Measurements from ENCODE around the gene FAM120B. TPM values are rescaled to one million over a fixed set of nuclear protein-coding genes. Genes with fewer than 3 reads are reported as not detected.
A peak's percentile ranks its signal among the peaks of the same experiment; 100 is the strongest.

The FAM120B gene
- total and polyA plus RNA-seq, 4 experiments from 2014 or later, result 22.7 to 48.6 (median 40.1) TPM

- H3K9me3 Mint-ChIP-seq, result no peaks in the 10 kb centered on the region
- peaks cover 13 to 18% of the 10 kb centered on the region in 2 donors for H3K27me3 Mint-ChIP-seq
- H3K36me3 ChIP-seq (ENCODE audit: insufficient read depth, low read length), result no peaks in the 10 kb centered on the region
- peaks cover 13 to 29% (median 20%) of the 10 kb centered on the region in 4 donors for H3K4me1 Mint-ChIP-seq
- ChIA-PET CTCF (ENCODE audit: partially characterized antibody) (no interaction called here), POLR2A (ENCODE audit: partially characterized antibody) (no interaction called here)
- peaks cover 17% of the 10 kb centered on the region for H3K27me3 ChIP-seq (ENCODE audit: insufficient read depth, low read length)
- no peak overlapping the region for H3K4me3 ChIP-seq (ENCODE audit: low read length in 2 of 2)
- H3K27ac ChIP-seq (ENCODE audit: low read depth, low read length), result no peak overlapping the region
- DNase-seq, result peak in 1 of 5 donors; percentile 18
- no peaks in the 10 kb centered on the region for H3K36me3 Mint-ChIP-seq
- H3K9me3 ChIP-seq (ENCODE audit: control insufficient read depth in 1 of 2, low read length in 2 of 2), result no peaks in the 10 kb centered on the region
- no peak overlapping the region for H3K4me3 Mint-ChIP-seq
- no peak overlapping the region for H3K27ac Mint-ChIP-seq
- peaks cover 19% of the 10 kb centered on the region for H3K4me1 ChIP-seq (ENCODE audit: insufficient read depth, low read length)
- intact Hi-C loops (cut with micrococcal nuclease), result no loop called here
Measured at GRCh38 chr6:170283212-170284081, 23.1 kb upstream of the FAM120B start.

GRCh38 chr6:170284126-170284773 is 22.3 kb upstream of the FAM120B start:
- peaks cover 0 to 2% of the 10 kb centered on the region in 2 donors for H3K36me3 Mint-ChIP-seq
- intact Hi-C loops (cut with micrococcal nuclease), result no loop called here
- Histone ChIP-seq H3K36me3 (ENCODE audit: insufficient read depth, low read length) (no peaks in the 10 kb centered on the region), H3K27ac (ENCODE audit: low read depth, low read length) (no peak overlapping the region), H3K9me3 (ENCODE audit: control insufficient read depth in 1 of 2, low read length in 2 of 2) (no peaks in the 10 kb centered on the region), H3K4me3 (ENCODE audit: low read length in 2 of 2) (no peak overlapping the region), H3K27me3 (ENCODE audit: insufficient read depth, low read length) (peaks cover 23% of the 10 kb centered on the region), H3K4me1 (ENCODE audit: insufficient read depth, low read length) (peaks cover 16% of the 10 kb centered on the region)
- H3K4me1 Mint-ChIP-seq, result peaks cover 11 to 28% (median 18%) of the 10 kb centered on the region in 4 donors
- no peak overlapping the region for H3K4me3 Mint-ChIP-seq
- peaks cover 17 to 24% of the 10 kb centered on the region in 2 donors for H3K27me3 Mint-ChIP-seq
- POLR2A ChIA-PET (ENCODE audit: partially characterized antibody), result no interaction called here
- H3K27ac Mint-ChIP-seq, result no peak overlapping the region
- CTCF ChIA-PET (ENCODE audit: partially characterized antibody), result no interaction called here
- H3K9me3 Mint-ChIP-seq, result no peaks in the 10 kb centered on the region
- peak in 1 of 5 donors; percentile 25 for DNase-seq

DNA sequence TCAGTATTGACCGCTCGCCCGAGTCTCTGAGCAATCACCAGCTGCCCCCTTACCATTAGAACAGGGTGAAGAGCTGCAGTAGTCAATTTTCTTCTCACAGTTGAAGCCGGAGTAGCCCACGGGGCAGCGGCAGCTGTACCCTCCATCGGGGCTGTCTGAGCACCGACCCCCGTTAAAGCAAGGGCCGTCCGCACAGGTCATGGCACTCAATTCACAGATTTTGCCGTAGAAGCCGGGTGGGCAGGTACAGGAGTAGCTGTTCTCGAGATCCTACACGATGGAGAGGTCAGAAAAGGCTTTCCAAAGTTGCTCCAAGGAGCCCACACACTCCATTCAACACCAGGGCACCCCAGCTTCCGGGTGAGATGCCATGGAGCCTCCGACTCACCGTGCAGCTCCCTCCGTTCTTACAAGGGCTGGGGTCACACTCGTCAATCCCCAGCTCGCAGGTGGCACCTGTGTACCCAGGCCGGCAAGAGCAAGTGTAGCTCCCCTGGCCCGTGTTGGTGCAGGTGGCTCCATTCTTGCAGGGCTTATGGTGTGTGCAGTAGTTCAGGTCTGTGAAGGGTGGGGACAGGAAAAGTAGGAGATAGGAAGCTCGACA is 21.6 kb upstream of the FAM120B start:
- no peak overlapping the region for H3K4me3 ChIP-seq (ENCODE audit: low read length in 2 of 2)
- POLR2A ChIA-PET (ENCODE audit: partially characterized antibody), result interaction anchor here (1.8 kb wide), 1 partner anchor 13 kb away, joined by 9 read pairs; no protein-coding TSS in a partner anchor

DNA sequence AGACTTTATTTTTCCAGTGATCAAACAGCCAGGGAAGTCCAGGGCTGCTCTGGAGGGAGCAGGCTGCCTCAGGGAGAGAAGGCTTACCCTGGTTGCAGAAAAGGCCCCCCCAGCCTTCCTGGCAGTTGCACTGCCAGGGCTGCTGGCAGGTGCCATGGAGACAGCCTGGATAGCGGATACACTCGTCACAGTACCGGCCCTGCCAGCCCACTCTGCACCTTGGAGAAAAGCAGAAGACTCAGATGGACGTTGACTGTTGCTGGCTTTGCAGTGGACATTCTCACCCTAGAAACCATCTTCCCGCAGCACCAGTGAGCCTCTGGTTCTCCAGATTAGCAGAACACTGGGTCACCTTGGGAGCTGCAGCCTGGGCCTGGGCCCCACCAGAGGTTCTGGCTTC is 21.1 kb upstream of the FAM120B start:
- Mint-ChIP-seq H3K27me3 (peaks cover 17 to 22% of the 10 kb centered on the region in 2 donors), H3K4me3 (no peak overlapping the region), H3K4me1 (peaks cover 6 to 18% (median 11%) of the 10 kb centered on the region in 4 donors), H3K27ac (no peak overlapping the region), H3K9me3 (no peaks in the 10 kb centered on the region), H3K36me3 (peaks cover 0 to 5% of the 10 kb centered on the region in 2 donors)
- H3K4me3 ChIP-seq (ENCODE audit: low read length in 2 of 2), result no peak overlapping the region
- ChIA-PET POLR2A (ENCODE audit: partially characterized antibody) (interaction anchor here (1.8 kb wide), 1 partner anchor 14 kb away, joined by 9 read pairs; no protein-coding TSS in a partner anchor), CTCF (ENCODE audit: partially characterized antibody) (no interaction called here)
- DNase-seq, result peak in 1 of 5 donors; percentile 7
- H3K9me3 ChIP-seq (ENCODE audit: control insufficient read depth in 1 of 2, low read length in 2 of 2), result no peaks in the 10 kb centered on the region
- H3K36me3 ChIP-seq (ENCODE audit: insufficient read depth, low read length), result no peaks in the 10 kb centered on the region
- H3K27me3 ChIP-seq (ENCODE audit: insufficient read depth, low read length), result peaks cover 23% of the 10 kb centered on the region
- no peak overlapping the region for H3K27ac ChIP-seq (ENCODE audit: low read depth, low read length)
- H3K4me1 ChIP-seq (ENCODE audit: insufficient read depth, low read length), result peaks cover 16% of the 10 kb centered on the region
- intact Hi-C loops (cut with micrococcal nuclease), result no loop called here

More for the DNA sequence above, 21.6 kb upstream of the FAM120B start:
- Histone ChIP-seq H3K36me3 (ENCODE audit: insufficient read depth, low read length) (no peaks in the 10 kb centered on the region), H3K27me3 (ENCODE audit: insufficient read depth, low read length) (peaks cover 23% of the 10 kb centered on the region), H3K4me1 (ENCODE audit: insufficient read depth, low read length) (peaks cover 16% of the 10 kb centered on the region), H3K27ac (ENCODE audit: low read depth, low read length) (no peak overlapping the region), H3K9me3 (ENCODE audit: control insufficient read depth in 1 of 2, low read length in 2 of 2) (no peaks in the 10 kb centered on the region)
- Mint-ChIP-seq H3K27me3 (peaks cover 17 to 21% of the 10 kb centered on the region in 2 donors), H3K27ac (no peak overlapping the region), H3K4me3 (no peak overlapping the region), H3K9me3 (no peaks in the 10 kb centered on the region), H3K4me1 (peaks cover 7 to 20% (median 12%) of the 10 kb centered on the region in 4 donors), H3K36me3 (peaks cover 0 to 2% of the 10 kb centered on the region in 2 donors)
- CTCF ChIA-PET (ENCODE audit: partially characterized antibody), result no interaction called here
- no peak for DNase-seq
- intact Hi-C loops (cut with micrococcal nuclease), result no loop called here

DNA sequence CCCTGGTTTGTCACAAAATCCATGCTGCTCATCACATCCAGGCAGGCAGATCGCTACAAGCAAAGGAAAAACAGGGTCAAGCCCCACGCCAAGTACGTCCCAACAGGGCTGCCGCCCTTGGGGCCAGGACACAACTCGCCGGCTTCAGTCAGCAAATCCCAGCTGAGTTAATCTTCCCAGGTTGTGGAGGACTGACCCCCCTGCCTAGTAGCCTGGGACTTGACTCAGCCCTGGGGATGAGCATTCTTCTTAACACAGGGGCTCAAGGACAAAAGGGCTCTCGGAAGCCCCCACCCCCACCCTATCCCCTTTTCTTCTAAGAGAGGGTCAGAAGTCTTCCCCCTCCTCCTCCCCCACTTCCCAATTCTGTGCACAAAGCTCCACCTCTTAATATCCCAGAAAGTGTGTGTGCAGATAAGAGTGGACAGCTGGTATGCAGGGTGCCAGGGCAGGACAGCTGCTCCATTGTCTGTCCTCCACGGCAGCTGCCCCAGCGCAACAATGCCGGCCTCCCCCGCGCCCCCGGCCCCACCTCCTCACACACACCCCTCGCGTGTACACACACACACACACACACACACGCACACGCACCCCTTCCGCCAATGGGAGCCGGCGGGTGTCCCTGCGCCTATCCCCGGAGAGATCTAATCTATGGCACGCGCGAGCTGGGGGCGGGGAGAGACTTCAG is 20.2 kb upstream of the FAM120B start:
- Histone ChIP-seq H3K27me3 (ENCODE audit: insufficient read depth, low read length) (peaks cover 23% of the 10 kb centered on the region), H3K4me1 (ENCODE audit: insufficient read depth, low read length) (peaks cover 16% of the 10 kb centered on the region), H3K4me3 (ENCODE audit: low read length in 2 of 2) (no peak overlapping the region), H3K9me3 (ENCODE audit: control insufficient read depth in 1 of 2, low read length in 2 of 2) (no peaks in the 10 kb centered on the region), H3K27ac (ENCODE audit: low read depth, low read length) (no peak overlapping the region), H3K36me3 (ENCODE audit: insufficient read depth, low read length) (no peaks in the 10 kb centered on the region)
- Mint-ChIP-seq H3K36me3 (peaks cover 0 to 5% of the 10 kb centered on the region in 2 donors), H3K9me3 (no peaks in the 10 kb centered on the region), H3K27me3 (peaks cover 17 to 22% of the 10 kb centered on the region in 2 donors), H3K27ac (no peak overlapping the region), H3K4me3 (peak overlapping the region in 1 of 8 donors; percentile 23), H3K4me1 (peaks cover 6 to 11% (median 8%) of the 10 kb centered on the region in 4 donors)
- DNase-seq, result peak in 1 of 5 donors; percentile 19
- intact Hi-C loops (cut with micrococcal nuclease), result no loop called here
- ChIA-PET POLR2A (ENCODE audit: partially characterized antibody) (interaction anchor here (1.1 to 1.8 kb wide), 2 partner anchors 10 to 14 kb away, joined by 3 to 9 read pairs; no protein-coding TSS in a partner anchor), CTCF (ENCODE audit: partially characterized antibody) (interaction anchor here (1.4 to 2.0 kb wide), 2 partner anchors 336 to 455 kb away, joined by 4 read pairs; no protein-coding TSS in a partner anchor)

DNA sequence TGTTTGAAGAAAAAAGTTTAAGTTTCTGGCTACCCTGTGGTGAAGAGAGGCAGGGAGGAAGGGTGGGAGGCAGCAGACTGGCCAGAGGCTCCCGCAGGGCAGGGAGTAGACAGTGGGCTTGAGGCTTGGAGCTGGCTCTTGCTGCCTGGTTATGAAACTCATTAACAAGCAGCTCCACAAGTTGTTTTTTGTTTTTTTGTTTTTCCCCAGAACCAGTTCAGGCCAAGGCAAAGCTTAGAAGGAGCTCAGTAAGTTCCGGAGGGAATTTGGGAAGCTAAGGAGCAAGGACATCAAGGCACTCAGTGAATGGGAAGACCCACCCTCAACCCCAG is 19.7 kb upstream of the FAM120B start:
- Histone ChIP-seq H3K27me3 (ENCODE audit: insufficient read depth, low read length) (peaks cover 23% of the 10 kb centered on the region), H3K27ac (ENCODE audit: low read depth, low read length) (no peak overlapping the region), H3K4me3 (ENCODE audit: low read length in 2 of 2) (no peak overlapping the region), H3K4me1 (ENCODE audit: insufficient read depth, low read length) (peaks cover 21% of the 10 kb centered on the region), H3K36me3 (ENCODE audit: insufficient read depth, low read length) (no peaks in the 10 kb centered on the region), H3K9me3 (ENCODE audit: control insufficient read depth in 1 of 2, low read length in 2 of 2) (no peaks in the 10 kb centered on the region)
- H3K9me3 Mint-ChIP-seq, result no peaks in the 10 kb centered on the region
- intact Hi-C loops (cut with micrococcal nuclease), result no loop called here
- no peak overlapping the region for H3K27ac Mint-ChIP-seq
- peak overlapping the region in 4 of 8 donors; percentile 21 to 31 (median 24) for H3K4me3 Mint-ChIP-seq
- peaks cover 19 to 24% of the 10 kb centered on the region in 2 donors for H3K27me3 Mint-ChIP-seq
- H3K36me3 Mint-ChIP-seq, result peaks cover 0 to 7% of the 10 kb centered on the region in 2 donors
- H3K4me1 Mint-ChIP-seq, result peaks cover 8 to 15% (median 11%) of the 10 kb centered on the region in 4 donors
- DNase-seq, result peak in 1 of 5 donors; percentile 16
- POLR2A ChIA-PET (ENCODE audit: partially characterized antibody), result interaction anchor here (1.1 to 1.8 kb wide), 2 partner anchors 10 to 15 kb away, joined by 3 to 9 read pairs; no protein-coding TSS in a partner anchor
- CTCF ChIA-PET (ENCODE audit: partially characterized antibody), result interaction anchor here (1.4 to 2.0 kb wide), 2 partner anchors 337 to 455 kb away, joined by 4 read pairs; no protein-coding TSS in a partner anchor

Data from CD4-positive, alpha-beta memory T cell (primary cell).